Left lung (tissue), 10 donors: Measurements from ENCODE around the gene CDC42EP4. TPM values are rescaled to one million over a fixed set of nuclear protein-coding genes. Genes with fewer than 3 reads are reported as not detected.
A peak's percentile ranks its signal among the peaks of the same experiment; 100 is the strongest.

Experiments used
- ATAC-seq: fragments of 200-7000 bp; cut with Tn5 transposase; one replicate; pipeline ENCODE4 v1.9.1; 2020; ENCODE audit warnings: moderate library complexity
- DNase-seq, 4 donors: peaks; one replicate each; pipeline ENCODE4 v3.0.0-alpha.2; 2013 to 2020
- H3K27ac ChIP-seq, 2 donors: fragments of 200-600 bp; sonication (generic) in 1 of 2; one replicate each; pipeline versions ENCODE4 v1.5.0 to v1.8.0; 2020 to 2021
- H3K27me3 ChIP-seq, 2 donors: fragments of 200-600 bp; sonication (generic) in 1 of 2; one replicate each; pipeline versions ENCODE4 v1.5.0 to v1.8.0; 2020 to 2021
- H3K36me3 ChIP-seq, 2 donors: fragments of 200-600 bp; sonication (generic) in 1 of 2; one replicate each; pipeline versions ENCODE4 v1.5.0 to v1.8.0; 2020 to 2021
- H3K4me1 ChIP-seq, 2 donors: fragments of 200-600 bp; one replicate each; pipeline ENCODE4 v1.8.0; 2021
- H3K4me3 ChIP-seq, 2 donors: fragments of 200-600 bp; sonication (generic) in 1 of 2; one replicate each; pipeline versions ENCODE4 v1.5.0 to v1.8.0; 2020 to 2021; ENCODE audit warnings: mild to moderate bottlenecking in 1 of 2
- H3K9me3 ChIP-seq, 2 donors: fragments of 200-600 bp; sonication (generic) in 1 of 2; one replicate each; pipeline versions ENCODE4 v1.5.0 to v1.8.0; 2020 to 2021
- intact Hi-C, 2 donors: fragments of 100-400 bp; cut with DNase I; formaldehyde crosslinking; loops; one replicate each; pipeline versions ENCODE4 v1.11.2 to v1.14.2; 2022
- polyA plus RNA-seq, 6 donors: library from polyadenylated mRNA; unstranded; fragments of 120-200 nt; gene quantifications; one replicate each; pipeline ENCODE4 v1.2.1, GENCODE V29; 2013; ENCODE audit not compliant: insufficient read length in 6 of 6
- total RNA-seq, 2 donors: library from RNA; stranded (reverse); fragmentation: NEBNext Ultra II Directional; extraction: Animal tissue kit (Norgen Biotek cat#: 25700); gene quantifications; one replicate each; pipeline ENCODE4 v1.2.1, GENCODE V29; 2021
- TF ChIP-seq, protein P1 (sequence below), 2 donors: fragments of 200-600 bp; sonication (generic) in 1 of 2; IDR thresholded peaks; one replicate each; pipeline versions ENCODE4 v1.5.0 to v1.8.0; 2021; ENCODE audit warnings: antibody characterized with exemption in 2 of 2
- donor health status: DM: no; HTN: yes; CAD: no.
- donor health status: DM: no; HTN: no; CAD: no.

CDC42EP4 gene
- total and polyA plus RNA-seq, 8 donors, result 30.2 to 86.3 (median 67.1) TPM

DNA sequence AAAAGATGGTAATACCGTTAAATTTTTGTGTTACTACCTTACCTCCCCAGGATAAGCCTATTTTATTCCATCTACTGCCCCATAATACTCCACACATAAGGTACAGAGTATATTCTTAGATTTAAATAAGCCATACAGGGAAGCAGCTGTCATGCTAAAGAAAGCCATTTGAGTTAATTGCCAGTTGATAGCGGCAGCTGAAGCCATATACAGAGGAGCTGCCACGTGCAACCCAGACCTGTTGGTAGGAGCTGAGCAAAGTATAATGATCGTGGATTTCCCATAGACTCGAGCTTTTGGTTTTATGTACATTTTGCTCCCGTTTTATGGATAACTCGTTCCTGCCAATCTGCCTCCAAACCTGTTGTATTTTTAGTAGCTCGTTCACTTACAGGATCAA is 62.1 kb downstream of the CDC42EP4 start:
- Histone ChIP-seq H3K4me3 (no peak overlapping the region), H3K36me3 (peaks cover 0 to 20% of the 10 kb centered on the region in 2 donors), H3K27ac (no peak overlapping the region), H3K9me3 (no peaks in the 10 kb centered on the region), H3K4me1 (no peaks in the 10 kb centered on the region), H3K27me3 (no peaks in the 10 kb centered on the region)
- no peak for ATAC-seq
- intact Hi-C loops, result loop anchor here in 1 of 2 donors (10.0 kb wide), 1 partner anchor 115 kb away; no protein-coding TSS in a partner anchor
- TF ChIP-seq, protein P1, sequence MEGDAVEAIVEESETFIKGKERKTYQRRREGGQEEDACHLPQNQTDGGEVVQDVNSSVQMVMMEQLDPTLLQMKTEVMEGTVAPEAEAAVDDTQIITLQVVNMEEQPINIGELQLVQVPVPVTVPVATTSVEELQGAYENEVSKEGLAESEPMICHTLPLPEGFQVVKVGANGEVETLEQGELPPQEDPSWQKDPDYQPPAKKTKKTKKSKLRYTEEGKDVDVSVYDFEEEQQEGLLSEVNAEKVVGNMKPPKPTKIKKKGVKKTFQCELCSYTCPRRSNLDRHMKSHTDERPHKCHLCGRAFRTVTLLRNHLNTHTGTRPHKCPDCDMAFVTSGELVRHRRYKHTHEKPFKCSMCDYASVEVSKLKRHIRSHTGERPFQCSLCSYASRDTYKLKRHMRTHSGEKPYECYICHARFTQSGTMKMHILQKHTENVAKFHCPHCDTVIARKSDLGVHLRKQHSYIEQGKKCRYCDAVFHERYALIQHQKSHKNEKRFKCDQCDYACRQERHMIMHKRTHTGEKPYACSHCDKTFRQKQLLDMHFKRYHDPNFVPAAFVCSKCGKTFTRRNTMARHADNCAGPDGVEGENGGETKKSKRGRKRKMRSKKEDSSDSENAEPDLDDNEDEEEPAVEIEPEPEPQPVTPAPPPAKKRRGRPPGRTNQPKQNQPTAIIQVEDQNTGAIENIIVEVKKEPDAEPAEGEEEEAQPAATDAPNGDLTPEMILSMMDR (IDR thresholded peaks at IDR 0.05), result no peak
- DNase-seq, result no peak

GRCh38 chr17:73248532-73248931 is 63.3 kb downstream of the CDC42EP4 start:
- intact Hi-C loops, result no loop called here
- H3K9me3 ChIP-seq, result no peaks in the 10 kb centered on the region
- TF ChIP-seq, protein P1 (IDR thresholded peaks at IDR 0.05), result no peak
- H3K4me3 ChIP-seq, result no peak overlapping the region
- H3K36me3 ChIP-seq, result peaks cover 0 to 29% of the 10 kb centered on the region in 2 donors
- H3K27me3 ChIP-seq, result no peaks in the 10 kb centered on the region
- H3K27ac ChIP-seq, result no peak overlapping the region
- ATAC-seq (no peak), DNase-seq (no peak)
- H3K4me1 ChIP-seq, result no peaks in the 10 kb centered on the region

- Histone ChIP-seq H3K4me1 (no peaks in the 10 kb centered on the region), H3K9me3 (no peaks in the 10 kb centered on the region), H3K36me3 (peaks cover 0 to 37% of the 10 kb centered on the region in 2 donors), H3K27me3 (no peaks in the 10 kb centered on the region), H3K27ac (no peak overlapping the region), H3K4me3 (no peak overlapping the region)
- intact Hi-C loops, result no loop called here
- ATAC-seq, result no peak
- no peak for DNase-seq
- TF ChIP-seq, protein P1 (IDR thresholded peaks at IDR 0.05), result peak in 1 of 2 donors; percentile 12
These were observed 64.1 kb downstream of the CDC42EP4 start for GRCh38 chr17:73247726-73248125.

- Histone ChIP-seq H3K36me3 (peaks cover 0 to 55% of the 10 kb centered on the region in 2 donors), H3K27ac (no peak overlapping the region), H3K27me3 (no peaks in the 10 kb centered on the region), H3K4me3 (no peak overlapping the region), H3K4me1 (peaks cover 0 to 9% of the 10 kb centered on the region in 2 donors), H3K9me3 (no peaks in the 10 kb centered on the region)
- TF ChIP-seq, protein P1 (IDR thresholded peaks at IDR 0.05), result no peak
- DNase-seq (no peak), ATAC-seq (no peak)
- intact Hi-C loops, result no loop called here
These were observed 71.2 kb downstream of the CDC42EP4 start for GRCh38 chr17:73240561-73240960.

DNA sequence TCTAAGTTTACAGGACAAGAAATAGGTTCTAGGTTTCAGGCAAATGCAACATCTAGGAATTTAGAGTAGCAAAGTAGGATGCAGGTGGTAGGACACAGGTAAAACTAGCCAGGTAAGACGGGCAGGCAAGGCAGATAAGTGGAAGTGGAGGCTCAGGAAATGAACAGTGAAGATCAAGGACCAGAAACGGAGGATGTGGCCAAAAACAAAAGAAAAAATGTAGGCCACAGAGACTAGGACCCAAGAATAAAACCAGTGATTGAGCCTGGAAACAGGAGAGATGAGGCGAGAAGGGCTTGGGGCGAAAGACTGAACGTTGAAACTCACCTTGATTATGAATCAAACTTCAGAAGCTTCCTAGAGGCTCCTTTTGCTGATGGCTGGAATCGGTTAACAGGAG is 74.1 kb downstream of the CDC42EP4 start:
- TF ChIP-seq, protein P1 (IDR thresholded peaks at IDR 0.05), result no peak
- Histone ChIP-seq H3K9me3 (no peaks in the 10 kb centered on the region), H3K4me3 (no peak overlapping the region), H3K27me3 (no peaks in the 10 kb centered on the region), H3K36me3 (peaks cover 0 to 34% of the 10 kb centered on the region in 2 donors), H3K4me1 (peaks cover 0 to 25% of the 10 kb centered on the region in 2 donors), H3K27ac (no peak overlapping the region)
- DNase-seq, result no peak
- intact Hi-C loops, result no loop called here
- no peak for ATAC-seq
